Measurements from ENCODE around the gene ENO4. TPM values are rescaled to one million over a fixed set of nuclear protein-coding genes. Genes with fewer than 3 reads are reported as not detected.

ENO4 gene
- total RNA-seq, 1 experiment from 2014 or later, result 0.22 TPM

DNA sequence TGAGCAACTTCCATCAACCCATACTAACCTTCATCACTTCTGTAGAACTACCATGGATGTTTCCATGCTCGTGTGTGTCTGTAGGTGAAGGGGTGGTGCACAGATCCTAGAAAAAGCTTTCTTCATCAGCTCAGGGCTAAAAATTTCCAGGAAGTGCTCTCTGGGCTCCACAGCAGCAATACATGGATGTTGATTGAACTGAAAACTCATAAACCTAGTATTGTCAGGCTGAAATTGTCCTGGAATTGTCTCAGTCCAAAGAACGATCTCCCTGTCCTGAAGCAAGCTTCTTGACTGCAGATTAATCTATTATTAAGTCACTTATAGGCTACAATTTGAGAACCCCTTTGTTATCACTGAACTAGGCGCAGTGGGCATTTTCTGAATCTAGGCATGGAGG is 39.8 kb downstream of the ENO4 start:
- CTCF ChIA-PET, result interaction anchor here (1.0 to 1.1 kb wide), 2 partner anchors 14 to 279 kb away, joined by 4 to 5 read pairs; no protein-coding TSS in a partner anchor
- POLR2A ChIA-PET, result no interaction called here
- H3K9me2 ChIP-seq (ENCODE audit: insufficient read depth), result no peaks in the 10 kb centered on the region
- intact Hi-C loops (cut with micrococcal nuclease), result no loop called here
- ATAC-seq (no peak; the same call in none of the 2 replicates), DNase-seq (ENCODE audit: low read depth, low spot score) (no peak)
- no peaks in the 10 kb centered on the region for H3K9me3 ChIP-seq (ENCODE audit: control insufficient read depth in 1 of 2, insufficient read depth in 1 of 2, low read depth in 1 of 2, low read length in 2 of 2)
- H3K4me2 ChIP-seq (ENCODE audit: low read length), result peak overlapping the region; percentile 57
- RAD21 ChIA-PET (ENCODE audit: low non-redundant PET in 1 of 2, low total read pairs in 2 of 2, uncharacterized antibody in 2 of 2, unreplicated experiment in 2 of 2), result interaction anchor here in 1 of 2 experiments (1.1 kb wide), 1 partner anchor 286 kb away, joined by 4 read pairs; no protein-coding TSS in a partner anchor
- H3K9ac ChIP-seq (ENCODE audit: low read length), result peak overlapping the region; percentile 13; the same call in 1 of the 2 replicates
- H3K4me3 ChIP-seq (replicated peaks in 1 of 2; ENCODE audit: low read depth in 1 of 2, low read length in 2 of 2), result peak overlapping the region in 1 of 2 experiments; percentile 2; a peak in 1 of 4 replicates
- H4K20me1 ChIP-seq (ENCODE audit: insufficient read depth), result no peaks in the 10 kb centered on the region
- no peaks in the 10 kb centered on the region for H3K79me2 ChIP-seq (ENCODE audit: insufficient read depth, low read length)
- peak overlapping the region; percentile 36; the same call in 1 of the 2 replicates for H3K27ac ChIP-seq (ENCODE audit: low read depth, low read length)
- no TSS peak for BruUV-seq (replicated peaks)
- TF ChIP-seq, protein P1, sequence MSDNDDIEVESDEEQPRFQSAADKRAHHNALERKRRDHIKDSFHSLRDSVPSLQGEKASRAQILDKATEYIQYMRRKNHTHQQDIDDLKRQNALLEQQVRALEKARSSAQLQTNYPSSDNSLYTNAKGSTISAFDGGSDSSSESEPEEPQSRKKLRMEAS (IDR thresholded peaks at IDR 0.05), result no peak
- TF ChIP-seq, protein P2, sequence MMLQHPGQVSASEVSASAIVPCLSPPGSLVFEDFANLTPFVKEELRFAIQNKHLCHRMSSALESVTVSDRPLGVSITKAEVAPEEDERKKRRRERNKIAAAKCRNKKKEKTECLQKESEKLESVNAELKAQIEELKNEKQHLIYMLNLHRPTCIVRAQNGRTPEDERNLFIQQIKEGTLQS (IDR thresholded peaks at IDR 0.05), result no peak
- TF ChIP-seq EZH2 (IDR thresholded peaks at IDR 0.05) (no peak), YY1 (IDR thresholded peaks at IDR 0.05; ENCODE audit: extremely low read depth, insufficient replicate concordance, low read depth, low read length) (no peak), SIN3A (IDR thresholded peaks at IDR 0.05; ENCODE audit: low read depth) (no peak), JUND (IDR thresholded peaks at IDR 0.05) (no peak), CBX3 (IDR thresholded peaks at IDR 0.05; ENCODE audit: low read depth) (no peak)
- H3K36me3 ChIP-seq (ENCODE audit: control insufficient read depth in 1 of 2, insufficient read depth in 2 of 2, low read length in 2 of 2), result peaks cover 7 to 23% of the 10 kb centered on the region in 2 experiments; a peak in 3 of 4 replicates
- H3K27me3 ChIP-seq (ENCODE audit: insufficient read depth, low read length), result no peaks in the 10 kb centered on the region
- H2AFZ ChIP-seq (ENCODE audit: low read depth, low read length, poor library complexity, severe bottlenecking), result no peak overlapping the region
- H3K4me1 ChIP-seq (ENCODE audit: control insufficient read depth in 1 of 2, insufficient read depth in 2 of 2, low read length in 2 of 2), result peaks cover 14 to 21% of the 10 kb centered on the region in 2 experiments

DNA sequence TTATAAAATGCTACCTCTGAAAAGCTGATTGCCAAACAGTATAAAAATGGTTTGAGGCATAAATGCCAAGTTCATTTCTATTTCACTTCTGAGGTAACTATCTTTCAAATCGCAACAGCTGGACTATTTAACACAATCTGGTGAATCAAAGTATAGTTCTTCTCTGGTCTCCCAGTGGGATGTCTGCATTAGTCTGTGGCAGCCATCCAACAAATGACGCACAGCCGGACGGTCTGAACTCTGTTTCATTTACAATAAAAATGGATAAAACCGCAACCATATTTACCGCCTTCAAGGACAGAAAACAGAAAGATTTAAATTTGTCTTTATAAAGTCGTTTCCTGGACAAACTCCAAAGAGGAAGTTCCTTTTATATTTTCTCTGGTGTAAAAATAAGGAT is 41.9 kb downstream of the ENO4 start:
- no peak overlapping the region for H3K4me2 ChIP-seq (ENCODE audit: low read length)
- POLR2A ChIA-PET, result no interaction called here
- H3K9me2 ChIP-seq (ENCODE audit: insufficient read depth), result no peaks in the 10 kb centered on the region
- H3K27me3 ChIP-seq (ENCODE audit: insufficient read depth, low read length), result no peaks in the 10 kb centered on the region
- no peaks in the 10 kb centered on the region for H4K20me1 ChIP-seq (ENCODE audit: insufficient read depth)
- RAD21 ChIA-PET (ENCODE audit: low non-redundant PET in 1 of 2, low total read pairs in 2 of 2, uncharacterized antibody in 2 of 2, unreplicated experiment in 2 of 2), result no interaction called here
- peaks cover 3 to 7% of the 10 kb centered on the region in 2 experiments; a peak in 2 of 4 replicates for H3K36me3 ChIP-seq (ENCODE audit: control insufficient read depth in 1 of 2, insufficient read depth in 2 of 2, low read length in 2 of 2)
- H3K4me1 ChIP-seq (ENCODE audit: control insufficient read depth in 1 of 2, insufficient read depth in 2 of 2, low read length in 2 of 2), result peaks cover 14 to 21% of the 10 kb centered on the region in 2 experiments
- H3K9me3 ChIP-seq (ENCODE audit: control insufficient read depth in 1 of 2, insufficient read depth in 1 of 2, low read depth in 1 of 2, low read length in 2 of 2), result no peaks in the 10 kb centered on the region
- H3K79me2 ChIP-seq (ENCODE audit: insufficient read depth, low read length), result no peaks in the 10 kb centered on the region
- DNase-seq (ENCODE audit: low read depth, low spot score) (no peak), ATAC-seq (no peak)
- H3K9ac ChIP-seq (ENCODE audit: low read length), result no peak overlapping the region
- no peak overlapping the region for H3K4me3 ChIP-seq (replicated peaks in 1 of 2; ENCODE audit: low read depth in 1 of 2, low read length in 2 of 2)
- TF ChIP-seq RAD21 (IDR thresholded peaks at IDR 0.05; ENCODE audit: low read depth) (no peak), SIN3A (IDR thresholded peaks at IDR 0.05; ENCODE audit: low read depth) (no peak), SP1 (IDR thresholded peaks at IDR 0.05; ENCODE audit: low read depth) (no peak), CBX3 (IDR thresholded peaks at IDR 0.05; ENCODE audit: low read depth) (no peak), EGR1 (IDR thresholded peaks at IDR 0.05; ENCODE audit: low read depth) (no peak), EZH2phosphoT487 (IDR thresholded peaks at IDR 0.05; ENCODE audit: borderline replicate concordance) (no peak), POLR2AphosphoS5 (IDR thresholded peaks at IDR 0.05; ENCODE audit: low read depth, low read length) (no peak), JUND (IDR thresholded peaks at IDR 0.05) (no peak), TCF7L2 (IDR thresholded peaks at IDR 0.05; ENCODE audit: borderline replicate concordance, extremely low read depth, insufficient read depth, insufficient read length) (no peak), ELF1 (IDR thresholded peaks at IDR 0.05; ENCODE audit: borderline replicate concordance, low read depth) (no peak), ZFX (IDR thresholded peaks at IDR 0.05) (no peak)
- TF ChIP-seq, protein P3, sequence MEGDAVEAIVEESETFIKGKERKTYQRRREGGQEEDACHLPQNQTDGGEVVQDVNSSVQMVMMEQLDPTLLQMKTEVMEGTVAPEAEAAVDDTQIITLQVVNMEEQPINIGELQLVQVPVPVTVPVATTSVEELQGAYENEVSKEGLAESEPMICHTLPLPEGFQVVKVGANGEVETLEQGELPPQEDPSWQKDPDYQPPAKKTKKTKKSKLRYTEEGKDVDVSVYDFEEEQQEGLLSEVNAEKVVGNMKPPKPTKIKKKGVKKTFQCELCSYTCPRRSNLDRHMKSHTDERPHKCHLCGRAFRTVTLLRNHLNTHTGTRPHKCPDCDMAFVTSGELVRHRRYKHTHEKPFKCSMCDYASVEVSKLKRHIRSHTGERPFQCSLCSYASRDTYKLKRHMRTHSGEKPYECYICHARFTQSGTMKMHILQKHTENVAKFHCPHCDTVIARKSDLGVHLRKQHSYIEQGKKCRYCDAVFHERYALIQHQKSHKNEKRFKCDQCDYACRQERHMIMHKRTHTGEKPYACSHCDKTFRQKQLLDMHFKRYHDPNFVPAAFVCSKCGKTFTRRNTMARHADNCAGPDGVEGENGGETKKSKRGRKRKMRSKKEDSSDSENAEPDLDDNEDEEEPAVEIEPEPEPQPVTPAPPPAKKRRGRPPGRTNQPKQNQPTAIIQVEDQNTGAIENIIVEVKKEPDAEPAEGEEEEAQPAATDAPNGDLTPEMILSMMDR (IDR thresholded peaks at IDR 0.05 in 2 of 3, conservative IDR thresholded peaks at IDR 0.05 in 1 of 3; ENCODE audit: borderline replicate concordance in 1 of 3, insufficient read depth in 1 of 3, low read depth in 2 of 3, low read length in 2 of 3), result no peak
- H3K27ac ChIP-seq (ENCODE audit: low read depth, low read length), result no peak overlapping the region
- CTCF ChIA-PET, result interaction anchor here (1.4 kb wide), 1 partner anchor 14 kb away, joined by 3 read pairs; no protein-coding TSS in a partner anchor
- no peak overlapping the region for H2AFZ ChIP-seq (ENCODE audit: low read depth, low read length, poor library complexity, severe bottlenecking)
- BruUV-seq (replicated peaks), result no TSS peak
- intact Hi-C loops (cut with micrococcal nuclease), result no loop called here

All from HCT116 (cell line).